Activated CD4-positive, alpha-beta T cell treated with anti-CD3 and anti-CD28 coated beads, Interleukin-2, amount 50 U/mL, for 1 hour (primary cell): ENCODE measurements around the gene REG3A.

Experiments used
- DNase-seq: peaks from one replicate; pipeline ENCODE4 v3.0.0-alpha.2; 2020

Gene REG3A

DNA sequence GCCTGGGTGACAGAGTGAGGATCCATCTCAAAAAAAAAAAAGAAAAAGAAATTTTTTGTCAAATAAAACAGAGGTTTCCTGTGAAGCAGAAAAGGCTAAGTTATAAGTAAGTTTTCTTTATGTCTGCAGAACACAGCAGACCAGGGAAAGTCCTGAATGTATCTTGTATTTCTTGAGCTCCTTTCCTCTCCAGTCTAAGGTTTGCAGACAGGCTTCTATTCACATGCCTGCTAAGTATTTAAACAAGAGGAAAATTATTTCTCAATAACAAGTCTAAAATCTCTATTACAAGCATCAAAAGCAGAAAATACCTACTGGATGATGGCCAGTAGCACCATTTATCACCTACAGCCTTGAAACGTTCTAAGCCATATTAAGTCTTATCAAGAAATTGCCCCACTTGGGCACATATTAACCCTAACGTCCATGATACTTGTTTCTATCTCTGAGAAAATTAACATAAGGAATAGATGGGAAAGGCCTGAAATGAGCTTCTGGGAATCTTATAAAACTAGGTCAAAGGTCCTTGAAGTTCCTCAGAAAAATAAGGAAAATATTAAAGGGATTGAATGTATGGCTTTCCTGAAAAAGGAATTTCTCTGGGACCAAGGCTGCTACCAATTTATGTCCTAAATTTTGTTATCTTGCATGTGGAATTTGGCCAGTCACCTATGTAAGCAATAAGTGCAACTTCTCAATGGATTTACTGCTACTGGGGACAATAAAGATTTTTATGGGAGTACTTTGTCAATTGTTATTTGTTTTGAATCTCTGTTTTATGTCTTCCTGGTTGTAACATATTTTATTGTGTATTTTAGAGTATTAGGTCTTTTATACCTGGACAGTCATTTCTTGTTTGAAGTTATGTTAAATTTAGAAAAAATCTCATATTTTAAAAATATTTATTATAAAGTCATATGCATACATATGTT, 42.3 kb downstream of the REG3A start:
- DNase-seq: no peak

DNA sequence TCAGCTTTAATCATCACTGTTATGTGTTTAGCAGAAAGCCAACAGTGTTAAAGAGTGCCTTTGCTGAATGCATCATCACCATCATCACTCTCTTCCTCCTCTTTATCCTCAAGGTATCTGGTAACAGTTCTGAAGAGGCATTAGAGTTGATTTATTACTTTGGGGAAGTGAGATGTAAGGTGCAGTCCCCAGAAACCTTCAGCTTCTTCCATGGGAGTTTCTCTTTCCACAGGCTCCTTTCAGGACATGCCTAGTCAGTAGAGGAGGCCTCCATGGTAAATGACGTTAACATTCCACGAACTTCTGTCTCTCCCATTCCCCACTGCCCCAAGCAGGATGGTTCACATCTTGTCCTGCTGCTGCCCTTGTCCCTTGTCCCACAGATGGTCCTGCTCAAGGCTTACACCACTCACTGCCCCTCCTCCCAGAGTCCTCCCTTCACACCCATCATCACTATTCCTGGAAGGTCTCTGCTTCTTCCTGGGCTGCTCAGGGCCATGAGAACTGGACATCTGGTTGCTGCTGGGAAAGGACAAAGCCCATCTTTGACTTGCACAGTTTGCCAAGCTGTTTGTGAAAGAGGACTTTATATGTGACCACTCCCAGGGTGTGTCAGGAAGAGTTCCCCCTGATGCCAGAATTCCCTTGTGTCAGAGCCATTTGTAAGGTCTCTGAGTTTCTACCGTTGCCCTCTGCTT, 44.6 kb downstream of the REG3A start:
- DNase-seq: no peak

DNA sequence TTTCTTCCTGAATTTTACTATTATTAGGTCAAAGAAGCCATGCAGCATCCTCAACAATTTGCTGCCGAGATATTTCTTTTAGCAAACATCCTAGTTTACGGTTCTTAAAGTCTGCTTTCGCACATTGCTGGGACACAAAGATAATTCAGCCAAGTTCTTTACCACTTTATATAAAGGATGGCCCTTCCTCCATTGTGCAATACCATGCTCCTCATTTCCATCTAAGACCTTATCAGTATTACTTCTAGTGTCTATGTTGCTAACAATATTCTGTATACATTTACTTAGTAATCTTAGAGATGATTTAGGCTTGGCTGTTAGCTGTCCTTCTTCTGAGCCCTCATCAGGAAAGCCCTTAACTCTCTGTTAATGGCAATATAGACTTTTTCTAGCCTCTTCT, 47.3 kb downstream of the REG3A start:
- no peak for DNase-seq
